Memory B cell (primary cell): Measurements from ENCODE around the gene TMEM238.

Experiments
- ATAC-seq: fragments of 150-1000 bp; cut with Tn5 transposase; 2 replicates; pipeline ENCODE4 v1.10.0; 2021; ENCODE audit warnings: low read depth, mild to moderate bottlenecking, moderate library complexity
- DNase-seq, 2 donors: peaks; one replicate each; pipeline ENCODE4 v3.0.0; 2022; ENCODE audit warnings: low spot score in 2 of 2
- H3K27ac Mint-ChIP-seq: one replicate; pipeline ENCODE4 v1.8.0; 2022; ENCODE audit warnings: mild to moderate bottlenecking, moderate library complexity, mixed read lengths
- H3K27me3 Mint-ChIP-seq: one replicate; pipeline ENCODE4 v1.8.0; 2022; ENCODE audit warnings: mixed read lengths
- H3K36me3 Mint-ChIP-seq: one replicate; pipeline ENCODE4 v1.8.0; 2022; ENCODE audit warnings: mild to moderate bottlenecking, mixed read lengths
- H3K4me1 Mint-ChIP-seq: one replicate; pipeline ENCODE4 v1.8.0; 2022; ENCODE audit warnings: mixed read lengths
- H3K4me3 Mint-ChIP-seq: one replicate; pipeline ENCODE4 v1.8.0; 2022; ENCODE audit warnings: mild to moderate bottlenecking, moderate library complexity, mixed read lengths
- H3K9me3 Mint-ChIP-seq: one replicate; pipeline ENCODE4 v1.8.0; 2022; ENCODE audit warnings: mixed read lengths

Gene TMEM238

DNA sequence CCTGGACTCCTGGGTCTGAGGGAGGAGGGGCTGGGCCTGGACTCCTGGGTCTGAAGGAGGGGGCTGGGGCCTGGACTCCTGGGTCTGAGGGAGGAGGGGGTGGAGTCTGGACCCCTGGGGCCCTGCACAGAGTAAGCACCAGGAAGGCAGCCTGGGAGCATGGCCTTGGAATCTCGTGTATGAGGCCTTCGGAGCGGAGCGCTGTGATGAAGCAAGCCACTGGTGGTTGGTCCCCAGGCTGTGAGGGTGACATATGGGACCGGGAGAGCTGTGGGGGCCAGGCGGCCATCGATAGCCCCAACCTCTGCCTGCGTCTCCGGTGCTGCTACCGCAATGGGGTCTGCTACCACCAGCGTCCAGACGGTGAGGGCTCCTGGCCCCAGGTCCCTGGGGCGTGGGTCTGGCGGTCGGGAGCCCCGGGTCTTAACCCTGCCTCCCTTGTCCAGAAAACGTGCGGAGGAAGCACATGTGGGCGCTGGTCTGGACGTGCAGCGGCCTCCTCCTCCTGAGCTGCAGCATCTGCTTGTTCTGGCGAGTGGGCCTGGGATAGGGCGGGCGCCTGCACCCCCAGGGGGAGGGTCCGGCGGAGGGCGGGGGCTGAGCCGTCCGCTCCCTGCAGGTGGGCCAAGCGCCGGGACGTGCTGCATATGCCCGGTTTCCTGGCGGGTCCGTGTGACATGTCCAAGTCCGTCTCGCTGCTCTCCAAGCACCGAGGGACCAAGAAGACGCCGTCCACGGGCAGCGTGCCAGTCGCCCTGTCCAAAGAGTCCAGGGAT, 6.5 kb downstream of the TMEM238 start:
- no peak overlapping the region for H3K4me3 Mint-ChIP-seq
- H3K36me3 Mint-ChIP-seq: peaks cover 8% of the 10 kb centered on the region
- no peak for ATAC-seq
- no peaks in the 10 kb centered on the region for H3K9me3 Mint-ChIP-seq
- no peak for DNase-seq
- H3K4me1 Mint-ChIP-seq: peaks cover 13% of the 10 kb centered on the region
- H3K27ac Mint-ChIP-seq: no peak overlapping the region
- peaks cover 18% of the 10 kb centered on the region for H3K27me3 Mint-ChIP-seq

DNA sequence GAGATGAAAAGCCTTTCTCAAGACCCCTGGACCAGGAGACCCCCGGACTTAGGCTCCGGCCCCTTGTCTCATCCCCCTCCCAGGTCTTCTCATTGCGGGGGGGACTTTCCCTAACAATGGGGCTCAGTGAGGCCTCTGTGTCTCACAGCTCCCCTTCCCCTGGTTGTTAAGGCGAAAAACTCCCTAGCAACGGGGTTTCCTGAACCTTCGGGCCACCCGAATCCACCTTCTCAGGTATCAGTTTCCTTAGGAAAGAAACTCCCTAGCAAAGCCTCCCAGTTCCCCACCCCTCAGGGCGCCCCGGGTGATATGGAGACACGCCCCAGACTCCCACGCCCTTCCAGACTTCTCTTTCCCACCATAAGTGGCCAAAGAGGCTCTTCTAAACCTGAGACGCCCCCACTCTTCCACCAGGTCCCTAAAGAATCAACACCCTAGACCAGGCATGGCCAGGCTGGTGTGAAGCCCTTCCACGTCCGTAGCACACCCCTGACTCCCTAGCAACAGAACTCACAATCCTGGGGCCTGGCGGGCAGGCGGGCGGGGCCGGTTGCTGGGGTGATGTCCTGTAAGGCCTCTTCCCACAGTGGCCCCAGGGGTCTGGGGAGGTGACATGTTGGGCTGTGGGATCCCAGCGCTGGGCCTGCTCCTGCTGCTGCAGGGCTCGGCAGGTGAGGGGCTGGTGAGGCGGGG, 7.7 kb downstream of the TMEM238 start, which contains the start of gene TMEM190:
TMEM190 (plus strand) TSS at position 586 of the 693 bp plus-strand sequence; CDS start at position 614, 28 bp downstream.
- Mint-ChIP-seq H3K36me3 (peaks cover 3% of the 10 kb centered on the region), H3K4me1 (peaks cover 7% of the 10 kb centered on the region), H3K27ac (no peak within 1 kb of the TSS), H3K9me3 (no peaks in the 10 kb centered on the region), H3K4me3 (no peak within 1 kb of the TSS), H3K27me3 (peaks cover 24% of the 10 kb centered on the region)
- ATAC-seq (no peak), DNase-seq (no peak)

DNA sequence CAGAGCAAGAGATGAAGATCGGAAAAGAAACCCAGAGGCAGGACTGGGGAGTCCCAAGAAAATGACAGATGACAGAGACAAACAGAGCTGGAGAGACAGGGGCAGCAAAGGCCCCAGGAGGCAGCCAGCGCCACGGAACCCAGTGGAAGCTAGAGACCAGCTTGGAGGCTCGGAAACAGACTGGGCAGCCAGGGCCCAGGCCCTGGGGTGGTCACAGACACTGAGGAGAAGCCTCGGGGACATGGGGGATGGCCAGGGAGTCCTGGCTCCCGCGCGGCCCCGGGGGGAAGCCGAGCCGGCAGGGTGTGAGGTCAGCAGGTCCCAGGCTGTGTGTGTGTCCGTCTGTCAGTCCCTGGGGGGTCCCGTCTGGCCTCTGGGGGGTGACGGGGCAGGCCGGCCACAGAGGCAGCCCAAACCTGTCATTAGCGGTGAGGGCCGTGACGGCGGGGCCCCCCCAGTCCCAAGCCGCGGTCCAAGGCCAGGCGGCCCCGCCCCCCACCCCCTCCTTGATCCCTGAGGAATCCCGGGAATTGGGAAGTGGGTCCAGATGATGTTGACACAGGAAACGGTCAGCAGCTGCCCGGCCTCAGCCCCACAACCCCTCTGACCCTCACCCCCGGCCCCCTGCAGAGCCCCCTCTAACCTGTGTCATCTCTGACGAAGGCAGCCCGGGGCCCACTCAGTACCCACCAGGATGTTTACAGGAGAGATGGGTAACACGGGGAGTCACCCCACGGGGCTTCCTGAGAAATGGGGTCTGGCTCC, 9.9 kb downstream of the TMEM238 start:
- peak in 1 of 2 donors; percentile 18 for DNase-seq
- Mint-ChIP-seq H3K27me3 (peaks cover 36% of the 10 kb centered on the region), H3K4me3 (no peak overlapping the region), H3K9me3 (no peaks in the 10 kb centered on the region), H3K4me1 (peaks cover 14% of the 10 kb centered on the region), H3K36me3 (peaks cover 2% of the 10 kb centered on the region), H3K27ac (no peak overlapping the region)
- ATAC-seq: no peak

DNA sequence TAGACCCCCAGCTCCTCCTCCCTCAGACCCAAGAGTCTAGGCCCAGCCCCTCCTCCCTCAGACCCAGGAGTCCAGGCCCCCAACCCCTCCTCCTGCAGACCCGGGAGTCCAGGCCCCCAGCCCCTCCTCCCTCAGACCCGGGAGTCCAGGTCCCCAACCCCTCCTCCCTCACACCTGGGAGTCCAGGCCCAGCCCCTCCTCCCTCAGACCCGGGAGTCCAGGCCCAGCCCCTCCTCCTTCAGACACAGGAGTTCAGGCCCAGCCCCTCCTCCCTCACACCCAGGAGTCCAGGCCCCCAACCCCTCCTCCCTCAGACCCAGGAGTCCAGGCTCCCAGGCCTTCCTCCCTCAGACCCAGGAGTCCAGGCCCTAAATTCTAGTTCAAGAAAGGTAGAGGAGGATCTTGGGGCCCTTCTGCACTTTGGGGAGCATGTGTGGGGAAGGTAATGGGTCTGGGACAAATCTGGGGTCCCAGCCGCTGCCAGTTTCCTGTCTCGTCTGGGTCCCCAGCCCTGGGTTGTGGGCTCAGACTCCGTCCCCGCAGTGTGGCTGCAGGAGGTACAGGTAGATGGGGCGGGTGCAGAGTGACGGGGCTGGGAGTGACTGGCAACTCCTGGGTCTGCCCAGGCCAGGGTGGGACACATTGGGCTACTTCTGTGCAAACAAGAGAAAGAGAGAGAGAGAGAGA, 10.6 kb downstream of the TMEM238 start:
- DNase-seq: peak in 1 of 2 donors; percentile 15
- no peak overlapping the region for H3K27ac Mint-ChIP-seq
- H3K9me3 Mint-ChIP-seq: no peaks in the 10 kb centered on the region
- H3K4me1 Mint-ChIP-seq: peaks cover 14% of the 10 kb centered on the region
- peaks cover 41% of the 10 kb centered on the region for H3K27me3 Mint-ChIP-seq
- ATAC-seq: no peak
- H3K4me3 Mint-ChIP-seq: no peak overlapping the region
- peaks cover 2% of the 10 kb centered on the region for H3K36me3 Mint-ChIP-seq

DNA sequence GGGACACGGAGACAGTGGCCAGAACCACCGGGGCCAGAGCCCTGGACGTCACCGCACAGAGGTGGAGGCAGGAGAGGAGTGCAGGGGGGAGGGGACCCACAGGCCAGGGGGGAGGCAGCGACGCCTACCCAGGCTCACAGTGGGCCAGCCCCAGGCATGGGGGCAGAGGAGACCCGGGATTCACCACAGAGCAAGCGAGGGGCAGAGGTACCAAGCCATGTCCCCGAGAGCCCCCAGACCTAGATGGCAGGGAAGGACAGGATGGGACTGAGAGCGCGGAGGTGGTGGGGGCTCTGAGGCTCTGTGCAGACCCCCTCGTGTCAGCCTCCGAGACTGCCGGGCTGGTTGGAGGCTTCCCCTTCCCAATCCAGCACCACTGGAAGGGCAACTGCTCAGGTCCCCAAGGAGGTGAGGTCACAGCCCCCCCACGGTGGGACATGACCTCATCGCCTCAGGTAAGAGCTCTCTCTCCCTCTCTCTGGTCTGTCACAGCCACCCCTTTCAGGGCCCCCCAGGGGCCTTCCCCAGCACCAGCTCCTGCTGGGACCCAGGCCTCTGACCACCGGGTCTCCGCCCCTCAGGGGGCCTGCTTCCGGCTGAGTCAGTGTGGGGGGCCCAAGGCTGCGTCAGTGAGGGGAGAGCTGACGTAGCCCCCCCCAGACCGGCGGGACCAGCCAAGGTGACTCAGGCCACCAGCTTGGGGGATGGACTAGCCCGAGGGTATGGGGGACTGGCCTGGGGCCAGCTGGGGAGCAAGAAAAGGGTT, 11.6 kb downstream of the TMEM238 start:
- no peak for ATAC-seq
- Mint-ChIP-seq H3K4me3 (no peak overlapping the region), H3K27ac (no peak overlapping the region), H3K4me1 (peaks cover 14% of the 10 kb centered on the region), H3K9me3 (no peaks in the 10 kb centered on the region), H3K36me3 (peaks cover 2% of the 10 kb centered on the region), H3K27me3 (peaks cover 41% of the 10 kb centered on the region)
- DNase-seq: no peak

DNA sequence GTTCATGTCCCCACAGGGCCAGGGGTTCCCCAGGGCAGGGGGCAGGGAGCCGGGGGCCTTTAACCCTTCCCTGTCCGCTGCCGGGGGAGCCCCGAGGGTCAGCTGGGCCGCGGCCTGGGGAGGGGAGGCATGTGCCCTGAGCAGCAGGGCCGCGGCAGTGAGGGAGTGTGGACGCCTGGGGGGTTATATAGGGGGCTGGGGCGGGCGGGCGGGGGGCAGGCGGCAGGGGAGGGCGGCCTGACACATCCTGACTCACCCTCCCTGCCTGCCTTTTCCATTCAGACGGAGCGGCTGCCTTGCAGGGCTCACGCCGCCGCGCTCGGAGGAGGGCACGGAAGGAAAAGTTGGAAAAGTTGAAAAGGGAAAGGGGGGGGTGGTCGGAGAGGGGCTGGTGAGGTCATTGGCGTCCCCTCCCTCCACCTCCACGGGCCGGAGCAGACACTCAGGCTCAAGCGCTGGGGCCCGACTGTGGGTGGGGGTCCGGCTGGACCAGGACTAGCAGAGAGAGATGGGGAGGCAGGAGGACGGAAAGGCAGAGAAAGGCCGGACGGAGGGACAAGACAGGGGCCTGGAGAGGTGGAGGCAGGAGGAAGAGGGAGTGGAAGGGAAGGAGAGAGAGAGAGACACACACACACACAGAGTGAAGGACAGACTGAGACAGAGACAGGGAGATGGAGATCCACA, 13.6 kb downstream of the TMEM238 start, which contains the start of gene IL11:
IL11 (minus strand) TSS at position 159 of the 684 bp plus-strand sequence; CDS start at position 6, 153 bp downstream.
- no peaks in the 10 kb centered on the region for H3K9me3 Mint-ChIP-seq
- H3K27me3 Mint-ChIP-seq: peaks cover 38% of the 10 kb centered on the region
- DNase-seq (no peak), ATAC-seq (no peak)
- no peak within 1 kb of the TSS for H3K27ac Mint-ChIP-seq
- peak within 1 kb of the TSS; percentile 85 for H3K4me3 Mint-ChIP-seq
- H3K36me3 Mint-ChIP-seq: peaks cover 2% of the 10 kb centered on the region
- H3K4me1 Mint-ChIP-seq: peaks cover 14% of the 10 kb centered on the region

DNA sequence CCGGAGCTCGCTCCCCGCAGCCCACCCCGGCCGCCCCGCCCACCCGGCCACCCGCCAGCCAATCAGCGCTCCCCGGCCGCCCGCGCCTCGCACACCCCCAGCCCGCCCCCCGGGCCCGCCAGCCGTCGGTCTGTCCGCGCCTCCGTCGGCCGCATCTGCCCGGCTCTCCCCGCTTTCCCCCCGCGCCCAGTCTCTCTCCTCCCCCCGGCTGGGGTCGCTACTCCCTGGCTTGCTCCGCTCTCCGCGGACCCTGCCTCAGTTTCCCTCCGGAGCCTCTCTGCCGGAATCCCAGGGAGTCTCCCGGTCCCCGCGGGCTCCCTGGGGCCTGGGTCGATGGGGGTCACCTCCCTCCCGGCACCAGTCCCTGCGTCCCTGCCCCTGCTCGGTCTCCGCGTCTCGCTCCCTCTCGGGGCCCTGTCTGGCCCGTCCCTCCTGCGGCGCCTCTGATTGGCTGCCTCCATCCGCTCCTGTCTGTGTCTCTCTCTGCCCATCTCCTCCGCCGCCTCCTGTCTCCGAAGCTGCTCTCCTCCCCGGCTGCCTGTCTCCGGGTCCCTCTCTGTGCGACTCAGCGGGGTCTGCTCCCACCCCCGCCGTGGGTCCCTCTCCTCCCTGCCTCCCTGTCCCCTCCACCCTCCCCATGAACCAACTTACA, 14.3 kb downstream of the TMEM238 start:
- Mint-ChIP-seq H3K27ac (no peak overlapping the region), H3K36me3 (peaks cover 2% of the 10 kb centered on the region), H3K4me1 (peaks cover 14% of the 10 kb centered on the region), H3K27me3 (peaks cover 36% of the 10 kb centered on the region), H3K4me3 (peak overlapping the region; percentile 85), H3K9me3 (no peaks in the 10 kb centered on the region)
- no peak for DNase-seq
- peak; percentile 47 for ATAC-seq

DNA sequence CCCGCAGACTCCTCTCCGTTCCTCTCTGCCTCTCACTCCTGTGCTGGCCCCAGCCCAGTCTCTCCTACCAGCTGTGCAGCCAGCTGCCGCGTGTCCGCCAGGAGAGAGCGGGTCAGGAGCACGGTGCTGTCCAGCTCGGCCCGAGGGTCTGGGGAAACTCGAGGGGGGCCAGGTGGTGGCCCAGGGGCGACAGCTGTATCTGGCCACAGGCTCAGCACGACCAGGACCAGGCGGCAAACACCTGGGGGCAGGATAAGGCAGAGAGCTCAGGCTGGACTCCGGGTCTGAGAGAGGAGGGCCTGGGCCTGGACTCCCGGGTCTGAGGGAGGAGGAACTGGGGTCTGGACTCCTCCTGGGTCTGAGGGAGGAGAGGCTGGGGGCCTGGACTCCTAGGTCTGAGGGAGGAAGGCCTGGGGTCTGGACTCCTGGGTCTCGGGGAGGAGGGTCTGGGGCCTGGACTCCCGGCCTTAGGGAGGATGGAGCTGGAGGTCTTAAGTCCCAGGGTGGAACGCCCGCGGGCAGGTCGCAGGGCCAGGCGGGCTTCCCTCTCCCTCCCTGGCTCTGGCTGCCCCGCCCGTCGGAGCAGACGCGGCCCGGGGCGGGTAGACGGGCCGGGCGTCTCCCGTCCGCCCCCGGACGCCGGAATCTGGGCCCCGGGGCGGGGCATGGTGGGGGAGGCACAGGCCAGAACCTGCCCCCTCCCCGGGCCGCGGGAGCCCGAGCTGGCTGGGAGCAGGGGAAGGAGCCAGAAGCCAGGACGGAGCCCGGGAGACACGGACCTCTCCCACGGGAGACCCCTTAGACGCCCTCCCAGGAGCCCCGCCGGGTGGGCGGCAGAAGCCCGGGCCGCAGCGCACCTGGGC, 15.2 kb downstream of the TMEM238 start:
- ATAC-seq (peak; percentile 48), DNase-seq (no peak)
- no peak overlapping the region for H3K4me3 Mint-ChIP-seq
- H3K27ac Mint-ChIP-seq: no peak overlapping the region
- H3K36me3 Mint-ChIP-seq: peaks cover 2% of the 10 kb centered on the region
- H3K9me3 Mint-ChIP-seq: no peaks in the 10 kb centered on the region
- H3K4me1 Mint-ChIP-seq: peaks cover 14% of the 10 kb centered on the region
- peaks cover 36% of the 10 kb centered on the region for H3K27me3 Mint-ChIP-seq

DNA sequence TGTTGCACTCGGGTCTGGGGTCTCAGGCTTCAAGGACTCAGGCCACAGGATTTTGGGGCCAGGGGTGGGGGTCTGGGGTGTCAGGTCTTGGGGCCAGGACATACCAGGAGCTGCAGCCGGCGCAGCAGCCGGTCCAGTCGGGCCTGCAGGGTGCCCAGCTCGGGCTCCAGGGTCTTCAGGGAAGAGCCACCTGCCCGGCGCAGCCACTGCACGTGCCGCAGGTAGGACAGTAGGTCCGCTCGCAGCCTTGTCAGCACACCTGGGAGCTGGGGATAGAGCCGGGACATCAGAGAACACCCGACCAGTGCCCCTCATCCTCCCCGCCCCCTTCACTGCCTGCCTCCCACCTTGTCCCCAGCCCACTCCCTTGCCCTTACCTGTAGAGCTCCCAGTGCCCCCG, 16.0 kb downstream of the TMEM238 start:
- no peak for DNase-seq
- Mint-ChIP-seq H3K27me3 (peaks cover 30% of the 10 kb centered on the region), H3K36me3 (peaks cover 2% of the 10 kb centered on the region), H3K9me3 (no peaks in the 10 kb centered on the region), H3K4me1 (peaks cover 10% of the 10 kb centered on the region), H3K4me3 (no peak overlapping the region), H3K27ac (no peak overlapping the region)
- ATAC-seq: no peak

DNA sequence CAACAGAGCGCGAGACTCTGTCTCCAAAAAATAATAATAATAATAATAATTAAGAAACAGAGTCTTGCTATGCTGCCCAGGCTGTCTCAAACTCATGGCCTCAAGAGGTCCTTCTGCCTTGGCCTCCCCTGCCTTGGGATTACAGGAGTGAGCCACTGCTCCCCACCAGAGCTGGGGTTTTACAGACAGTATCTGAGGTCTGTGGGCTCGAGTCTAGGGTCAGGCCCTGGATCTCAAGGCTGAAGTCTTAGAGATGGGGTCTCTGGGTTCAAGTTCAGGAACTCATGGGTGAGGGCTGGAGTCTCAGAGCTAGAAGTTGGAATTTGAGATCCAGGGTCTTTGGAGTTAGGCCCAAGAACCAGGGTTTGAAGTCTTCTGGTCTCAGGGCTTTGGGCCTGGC, 17.3 kb downstream of the TMEM238 start:
- peaks cover 2% of the 10 kb centered on the region for H3K36me3 Mint-ChIP-seq
- no peak overlapping the region for H3K4me3 Mint-ChIP-seq
- no peak for ATAC-seq
- H3K27me3 Mint-ChIP-seq: peaks cover 24% of the 10 kb centered on the region
- peaks cover 7% of the 10 kb centered on the region for H3K4me1 Mint-ChIP-seq
- no peaks in the 10 kb centered on the region for H3K9me3 Mint-ChIP-seq
- no peak for DNase-seq
- H3K27ac Mint-ChIP-seq: no peak overlapping the region

DNA sequence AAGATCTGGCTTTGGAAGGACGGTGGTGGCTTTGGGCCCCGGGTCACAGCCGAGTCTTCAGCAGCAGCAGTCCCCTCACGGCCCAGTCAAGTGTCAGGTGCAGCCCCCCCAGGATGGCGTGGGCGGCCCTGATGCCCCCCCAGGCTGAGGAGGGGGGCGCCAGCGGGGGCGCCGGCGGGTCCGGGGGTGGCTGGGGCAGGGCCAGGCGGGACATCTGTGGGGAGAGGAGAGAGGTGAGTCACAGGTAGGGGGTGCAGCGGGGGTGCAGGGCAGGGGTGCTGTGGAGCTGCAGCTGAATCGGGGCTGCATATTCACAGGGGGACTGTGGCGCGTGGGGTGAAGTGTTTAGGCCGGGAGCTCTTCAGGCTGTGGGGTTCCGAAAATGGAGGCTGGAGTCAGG, 18.1 kb downstream of the TMEM238 start:
- H3K27me3 Mint-ChIP-seq: peaks cover 22% of the 10 kb centered on the region
- H3K4me1 Mint-ChIP-seq: peaks cover 6% of the 10 kb centered on the region
- no peak overlapping the region for H3K4me3 Mint-ChIP-seq
- ATAC-seq: no peak
- peaks cover 2% of the 10 kb centered on the region for H3K36me3 Mint-ChIP-seq
- H3K9me3 Mint-ChIP-seq: no peaks in the 10 kb centered on the region
- no peak for DNase-seq
- no peak overlapping the region for H3K27ac Mint-ChIP-seq
